Activated naive CD8-positive, alpha-beta T cell treated with anti-CD3 and anti-CD28 coated beads for 36 hours (primary cell): ENCODE results near the gene PRR19. TPM values are rescaled to one million over a fixed set of nuclear protein-coding genes. Genes with fewer than 3 reads are reported as not detected.

ENCODE experiments used
- DNase-seq: peaks from one replicate; pipeline ENCODE4 v3.0.0; 2021
- H3K27ac Mint-ChIP-seq: one replicate; pipeline ENCODE4 v1.8.0; 2022; ENCODE audit warnings: mild to moderate bottlenecking, moderate library complexity, mixed read lengths
- H3K27me3 Mint-ChIP-seq: one replicate; pipeline ENCODE4 v1.8.0; 2022; ENCODE audit warnings: mild to moderate bottlenecking, mixed read lengths
- H3K36me3 Mint-ChIP-seq: one replicate; pipeline ENCODE4 v1.8.0; 2021; ENCODE audit warnings: mild to moderate bottlenecking, mixed read lengths
- H3K4me1 Mint-ChIP-seq: one replicate; pipeline ENCODE4 v1.8.0; 2021; ENCODE audit warnings: mixed read lengths
- H3K4me3 Mint-ChIP-seq: one replicate; pipeline ENCODE4 v1.8.0; 2022; ENCODE audit warnings: mild to moderate bottlenecking, moderate library complexity, mixed read lengths
- H3K9me3 Mint-ChIP-seq: one replicate; pipeline ENCODE4 v1.8.0; 2022; ENCODE audit warnings: mixed read lengths
- total RNA-seq, 2 experiments: library from RNA; stranded (reverse); gene quantifications; one replicate each; pipeline ENCODE4 v1.2.3, GENCODE V29; 2021

Gene PRR19
- total RNA-seq, 2 experiments from 2014 or later: 0.52 to 0.92 TPM

DNA sequence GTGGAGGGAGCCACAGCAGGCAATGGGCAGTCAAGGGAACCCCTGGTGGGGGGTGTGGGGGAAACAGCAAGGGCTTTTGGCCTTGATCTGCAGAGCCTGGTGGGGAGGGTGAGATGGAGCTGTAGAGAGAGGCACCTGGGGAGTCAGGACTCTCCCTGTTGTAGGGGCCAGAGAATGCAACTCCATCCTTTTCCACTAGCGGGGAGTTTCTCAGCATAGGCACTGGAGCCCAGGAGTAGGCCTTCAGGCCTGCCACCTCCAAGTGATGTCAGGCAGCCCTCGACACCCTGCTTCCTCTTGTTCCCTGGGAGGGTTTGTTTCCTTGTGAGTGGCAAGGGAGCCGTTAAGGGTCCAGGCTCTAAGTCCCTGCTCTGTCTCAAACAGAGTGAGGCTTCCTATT, 48.5 kb downstream of the PRR19 start:
- no peaks in the 10 kb centered on the region for H3K4me1 Mint-ChIP-seq
- no peaks in the 10 kb centered on the region for H3K9me3 Mint-ChIP-seq
- H3K36me3 Mint-ChIP-seq: peaks cover 3% of the 10 kb centered on the region
- no peak overlapping the region for H3K4me3 Mint-ChIP-seq
- DNase-seq: no peak
- H3K27me3 Mint-ChIP-seq: no peaks in the 10 kb centered on the region
- H3K27ac Mint-ChIP-seq: no peak overlapping the region

DNA sequence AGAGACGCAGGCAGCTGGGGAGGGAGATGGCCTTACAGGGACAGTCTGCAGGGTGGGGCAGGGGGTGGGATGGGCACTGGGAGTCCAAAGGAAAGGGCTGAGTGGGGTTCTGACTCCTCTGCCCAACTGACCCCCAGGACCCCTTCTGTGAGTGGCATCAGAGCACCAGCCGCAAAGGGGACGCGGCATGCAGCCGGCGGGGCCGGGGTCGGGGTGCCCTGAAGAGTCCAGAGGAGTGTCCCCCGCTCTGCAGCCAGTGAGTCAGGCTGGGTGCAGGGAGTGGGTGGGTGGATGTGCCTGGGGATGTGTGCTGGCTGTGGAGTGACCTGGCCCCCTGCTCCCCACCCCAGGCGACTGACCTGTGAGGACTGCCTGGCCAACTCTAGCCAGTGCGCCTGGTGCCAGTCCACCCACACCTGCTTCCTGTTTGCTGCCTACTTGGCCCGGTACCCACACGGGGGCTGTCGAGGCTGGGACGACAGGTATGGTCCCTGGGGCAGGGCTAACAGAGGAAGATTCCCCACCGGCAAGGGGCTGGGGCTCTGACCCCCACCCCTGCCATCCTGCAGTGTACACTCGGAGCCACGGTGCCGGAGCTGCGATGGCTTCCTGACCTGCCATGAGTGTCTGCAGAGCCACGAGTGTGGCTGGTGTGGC, 49.3 kb downstream of the PRR19 start:
- Mint-ChIP-seq H3K27ac (no peak overlapping the region), H3K9me3 (no peaks in the 10 kb centered on the region), H3K27me3 (no peaks in the 10 kb centered on the region), H3K4me1 (no peaks in the 10 kb centered on the region), H3K4me3 (no peak overlapping the region), H3K36me3 (peaks cover 3% of the 10 kb centered on the region)
- DNase-seq: no peak

DNA sequence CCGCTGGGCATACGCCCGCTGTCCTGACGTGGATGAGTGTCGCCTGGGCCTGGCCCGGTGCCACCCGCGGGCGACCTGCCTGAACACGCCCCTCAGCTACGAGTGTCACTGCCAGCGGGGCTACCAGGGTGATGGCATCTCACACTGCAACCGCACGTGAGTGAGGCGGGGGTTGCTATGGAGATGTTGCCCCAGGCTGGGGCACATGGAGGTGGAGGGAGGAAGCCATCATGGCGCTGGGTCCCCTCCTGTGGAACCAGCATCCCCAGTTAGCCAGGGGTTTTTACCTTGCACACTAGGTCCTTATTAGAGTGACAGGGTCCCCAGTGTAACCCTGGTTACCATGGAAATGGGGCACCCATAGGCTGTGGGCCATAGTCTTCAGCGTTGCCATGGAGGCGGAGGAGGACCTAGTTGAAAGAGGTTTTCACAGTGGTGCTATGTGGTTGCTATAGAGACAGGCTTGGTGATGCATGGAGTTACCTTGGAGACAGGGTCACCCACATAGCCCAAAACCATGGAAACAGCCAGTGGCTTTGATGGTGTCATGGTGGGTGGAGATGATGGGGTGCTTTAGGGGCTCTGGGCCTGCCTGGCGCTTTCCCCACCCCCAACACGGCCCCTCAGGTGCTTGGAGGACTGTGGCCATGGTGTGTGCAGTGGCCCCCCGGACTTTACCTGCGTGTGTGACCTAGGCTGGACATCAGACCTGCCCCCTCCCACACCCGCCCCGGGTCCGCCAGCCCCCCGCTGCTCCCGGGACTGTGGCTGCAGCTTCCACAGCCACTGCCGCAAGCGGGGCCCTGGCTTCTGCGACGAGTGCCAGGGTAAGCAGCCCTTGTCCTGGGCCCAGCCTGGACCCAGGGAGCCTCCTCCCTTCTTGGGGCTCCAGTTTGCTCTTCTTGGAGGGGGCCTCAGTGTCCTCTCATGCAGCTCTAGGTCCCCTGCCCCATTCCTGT, 50.6 kb downstream of the PRR19 start:
- Mint-ChIP-seq H3K27ac (no peak overlapping the region), H3K27me3 (no peaks in the 10 kb centered on the region), H3K4me3 (no peak overlapping the region), H3K36me3 (peaks cover 4% of the 10 kb centered on the region), H3K9me3 (no peaks in the 10 kb centered on the region), H3K4me1 (no peaks in the 10 kb centered on the region)
- DNase-seq: peak; percentile 50

DNA sequence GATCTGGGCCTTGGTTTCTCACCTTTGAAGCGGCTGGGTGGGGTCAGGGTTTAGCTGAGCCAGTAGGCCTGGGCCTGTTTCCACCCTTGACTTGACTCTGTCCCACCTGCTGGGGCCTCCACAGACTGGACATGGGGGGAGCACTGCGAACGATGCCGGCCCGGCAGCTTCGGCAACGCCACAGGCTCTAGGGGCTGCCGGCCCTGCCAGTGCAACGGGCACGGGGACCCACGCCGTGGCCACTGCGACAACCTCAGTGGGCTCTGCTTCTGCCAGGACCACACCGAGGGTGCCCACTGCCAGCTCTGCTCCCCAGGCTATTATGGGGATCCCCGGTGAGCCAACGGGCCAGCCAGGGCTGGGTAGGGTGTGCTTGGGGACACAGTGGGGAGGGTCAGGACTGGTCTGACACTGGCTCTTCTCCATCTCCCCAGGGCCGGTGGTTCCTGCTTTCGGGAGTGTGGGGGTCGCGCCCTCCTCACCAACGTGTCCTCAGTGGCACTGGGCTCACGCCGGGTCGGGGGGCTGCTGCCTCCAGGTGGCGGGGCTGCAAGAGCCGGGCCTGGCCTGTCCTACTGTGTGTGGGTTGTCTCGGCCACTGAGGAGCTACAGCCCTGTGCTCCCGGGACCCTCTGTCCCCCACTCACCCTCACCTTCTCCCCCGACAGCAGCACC, 51.5 kb downstream of the PRR19 start:
- no peak overlapping the region for H3K27ac Mint-ChIP-seq
- H3K36me3 Mint-ChIP-seq: peaks cover 6% of the 10 kb centered on the region
- no peak overlapping the region for H3K4me3 Mint-ChIP-seq
- no peak for DNase-seq
- no peaks in the 10 kb centered on the region for H3K27me3 Mint-ChIP-seq
- H3K9me3 Mint-ChIP-seq: no peaks in the 10 kb centered on the region
- no peaks in the 10 kb centered on the region for H3K4me1 Mint-ChIP-seq

DNA sequence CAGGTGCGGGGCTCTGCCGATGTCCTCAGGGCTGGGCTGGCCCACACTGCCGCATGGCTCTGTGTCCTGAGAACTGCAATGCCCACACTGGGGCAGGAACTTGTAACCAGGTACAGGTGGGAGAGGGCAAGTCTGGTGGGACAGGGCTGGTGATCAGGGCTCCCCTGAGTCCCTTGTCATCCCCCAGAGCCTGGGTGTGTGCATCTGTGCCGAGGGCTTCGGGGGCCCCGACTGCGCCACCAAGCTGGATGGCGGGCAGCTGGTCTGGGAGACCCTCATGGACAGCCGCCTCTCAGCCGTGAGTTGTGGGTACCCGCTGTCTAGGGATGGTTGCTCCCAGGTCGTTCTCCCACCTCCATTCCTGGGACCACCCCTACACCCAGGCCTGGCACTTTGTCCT, 54.0 kb downstream of the PRR19 start:
- Mint-ChIP-seq H3K36me3 (peaks cover 6% of the 10 kb centered on the region), H3K9me3 (no peaks in the 10 kb centered on the region), H3K4me3 (no peak overlapping the region), H3K27me3 (no peaks in the 10 kb centered on the region), H3K27ac (no peak overlapping the region), H3K4me1 (no peaks in the 10 kb centered on the region)
- DNase-seq: no peak

DNA sequence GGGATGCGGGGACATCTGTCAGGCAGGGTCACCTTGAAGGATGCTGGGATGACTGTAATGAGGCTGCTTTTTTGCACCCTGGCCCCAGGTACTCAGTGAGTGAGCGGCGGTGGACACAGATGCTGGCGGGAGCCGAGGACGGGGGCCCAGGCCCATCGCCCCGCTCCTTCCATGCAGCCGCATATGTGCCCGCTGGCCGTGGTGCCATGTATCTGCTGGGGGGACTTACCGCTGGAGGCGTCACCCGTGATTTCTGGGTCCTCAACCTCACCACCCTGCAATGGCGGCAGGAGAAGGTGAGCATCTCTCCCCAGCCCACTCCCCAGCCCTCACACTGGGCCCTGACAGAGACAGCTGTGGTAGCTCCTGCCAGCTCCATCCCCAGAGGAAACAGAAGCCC, 54.8 kb downstream of the PRR19 start:
- no peak for DNase-seq
- Mint-ChIP-seq H3K4me1 (no peaks in the 10 kb centered on the region), H3K36me3 (peaks cover 6% of the 10 kb centered on the region), H3K27me3 (no peaks in the 10 kb centered on the region), H3K9me3 (no peaks in the 10 kb centered on the region), H3K4me3 (no peak overlapping the region), H3K27ac (no peak overlapping the region)

DNA sequence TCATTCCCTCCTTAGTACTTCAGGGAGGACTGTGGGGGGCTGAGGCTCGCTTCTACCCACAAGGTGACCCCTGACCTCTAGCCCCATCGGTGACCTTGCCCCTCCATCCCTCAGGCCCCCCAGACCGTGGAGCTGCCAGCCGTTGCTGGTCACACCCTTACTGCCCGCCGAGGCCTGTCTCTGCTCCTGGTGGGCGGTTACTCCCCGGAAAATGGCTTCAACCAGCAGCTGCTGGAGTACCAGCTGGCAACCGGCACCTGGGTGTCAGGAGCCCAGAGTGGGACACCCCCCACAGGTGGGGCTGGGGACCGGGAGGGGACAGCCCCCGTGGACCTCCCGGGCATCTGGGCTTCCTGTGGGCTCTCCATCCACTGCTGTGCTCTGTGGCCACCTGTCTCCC, 55.4 kb downstream of the PRR19 start:
- Mint-ChIP-seq H3K4me1 (no peaks in the 10 kb centered on the region), H3K27me3 (no peaks in the 10 kb centered on the region), H3K4me3 (no peak overlapping the region), H3K9me3 (no peaks in the 10 kb centered on the region), H3K27ac (no peak overlapping the region), H3K36me3 (peaks cover 3% of the 10 kb centered on the region)
- no peak for DNase-seq

Other genes starting within 250 kb of the PRR19 start
- under 1 TPM; 0.58 to 0.74 TPM for gene GRIK5, start 231.9 kb upstream of the PRR19 start, total RNA-seq
- 10 to 100 TPM; 15.5 to 16.0 TPM for gene ZNF574, start 226.0 kb upstream of the PRR19 start, total RNA-seq
- gene POU2F2, start 169.7 kb upstream of the PRR19 start, total RNA-seq: 10 to 100 TPM; 50.8 to 52.2 TPM
- gene DEDD2, start 84.5 kb upstream of the PRR19 start, total RNA-seq: 10 to 100 TPM; 16.2 to 17.6 TPM
- gene ZNF526, start 81.8 kb upstream of the PRR19 start, total RNA-seq: 10 to 100 TPM; 12.1 to 14.5 TPM
- gene GSK3A, start 59.5 kb upstream of the PRR19 start, total RNA-seq: 10 to 100 TPM; 38.2 to 39.0 TPM
- 10 to 100 TPM; 62.9 to 66.0 TPM for gene ERF, start 47.0 kb upstream of the PRR19 start, total RNA-seq
- gene CIC, start 32.9 kb upstream of the PRR19 start, total RNA-seq: 10 to 100 TPM; 43.8 to 50.4 TPM
- 10 to 100 TPM; 38.1 to 38.4 TPM for gene PAFAH1B3, start 492 bp downstream of the PRR19 start, total RNA-seq
- 1 to 10 TPM; 1.1 to 3.2 TPM for gene TMEM145, start 11.2 kb downstream of the PRR19 start, total RNA-seq
- 1 to 10 TPM; 6.8 to 7.6 TPM for gene MEGF8, start 23.5 kb downstream of the PRR19 start, total RNA-seq
- not detected for gene CNFN, start 88.2 kb downstream of the PRR19 start, total RNA-seq
- 10 to 100 TPM; 24.8 to 25.1 TPM for gene LIPE, start 125.3 kb downstream of the PRR19 start, total RNA-seq
- not detected for gene CXCL17, start 140.8 kb downstream of the PRR19 start, total RNA-seq
- gene CEACAM1, start 226.3 kb downstream of the PRR19 start, total RNA-seq: 1 to 10 TPM; 3.3 to 3.5 TPM